PC-9 (cell line): Measurements from ENCODE around the gene FAM114A1. TPM values are rescaled to one million over a fixed set of nuclear protein-coding genes. Genes with fewer than 3 reads are reported as not detected.

Source experiments
- BruUV-seq: library from RNA; stranded (reverse); fragments of 400-500 nt; replicated peaks from 2 replicates; lab custom pipeline; 2021; lab: Mats Ljungman, UMichigan
- CTCF ChIA-PET: fragments of 300-600 bp; sonication (Branson Sonifier 250); formaldehyde crosslinking; loops from one replicate; lab custom pipeline; 2022; ENCODE audit warnings: antibody characterized with exemption; lab: Charles Lee
- POLR2A ChIA-PET: fragments of 300-600 bp; sonication (Branson Sonifier 250); formaldehyde crosslinking; loops from one replicate; lab custom pipeline; 2022; ENCODE audit warnings: antibody characterized with exemption; ENCODE audit not compliant: unreplicated experiment; lab: Charles Lee
- DNase-seq, 2 experiments: peaks; one replicate each; pipeline versions ENCODE4 v3.0.0 to v3.0.0-alpha.2; 2015 to 2022; ENCODE audit warnings: mixed read lengths in 1 of 2
- H2AFZ ChIP-seq: fragments of 200-600 bp; sonication (generic); 2 replicates; pipeline ENCODE4 v1.8.1; 2017; ENCODE audit warnings: antibody characterized with exemption
- H3F3A ChIP-seq: fragments of 200-600 bp; sonication (generic); 2 replicates; pipeline ENCODE4 v1.8.1; 2017; ENCODE audit warnings: antibody characterized with exemption, mild to moderate bottlenecking, low read depth; ENCODE audit not compliant: insufficient read depth
- H3K27ac ChIP-seq: fragments of 200-600 bp; sonication (generic); 2 replicates; pipeline ENCODE4 v1.6.1; 2016; ENCODE audit warnings: mixed run types
- H3K27me3 ChIP-seq: fragments of 200-600 bp; sonication (generic); 2 replicates; pipeline ENCODE4 v1.6.1; 2016; ENCODE audit warnings: low read depth, mixed run types; ENCODE audit not compliant: insufficient read depth
- H3K36me3 ChIP-seq: fragments of 200-600 bp; sonication (generic); 2 replicates; pipeline ENCODE4 v1.6.1; 2016; ENCODE audit warnings: low read depth, mixed run types
- H3K4me1 ChIP-seq: fragments of 200-600 bp; sonication (generic); replicated peaks from 2 replicates; pipeline ENCODE4 v1.6.1; 2016; ENCODE audit warnings: mixed run types; ENCODE audit not compliant: insufficient read depth
- H3K4me2 ChIP-seq: fragments of 200-600 bp; sonication (generic); 2 replicates; pipeline ENCODE4 v1.6.1; 2017; ENCODE audit warnings: mixed run types
- H3K4me3 ChIP-seq: fragments of 200-600 bp; sonication (generic); 2 replicates; pipeline ENCODE4 v1.6.1; 2016; ENCODE audit warnings: mixed run types
- H3K79me2 ChIP-seq: fragments of 200-600 bp; sonication (generic); 2 replicates; pipeline ENCODE4 v1.6.1; 2017; ENCODE audit warnings: low read depth, mixed run types
- H3K9me2 ChIP-seq: fragments of 200-600 bp; sonication (generic); 2 replicates; pipeline ENCODE4 v1.8.1; 2017; ENCODE audit warnings: mild to moderate bottlenecking; ENCODE audit not compliant: insufficient read depth
- H3K9me3 ChIP-seq: fragments of 200-600 bp; sonication (generic); 2 replicates; pipeline ENCODE4 v1.8.1; 2016; ENCODE audit warnings: low read depth; ENCODE audit not compliant: insufficient read depth
- H4K20me1 ChIP-seq: fragments of 200-600 bp; sonication (generic); 2 replicates; pipeline ENCODE4 v1.8.1; 2017; ENCODE audit not compliant: insufficient read depth
- CTCF ChIP-seq: fragments of 200-600 bp; sonication (generic); conservative IDR thresholded peaks from 2 replicates; pipeline ENCODE4 v1.6.1; 2017; ENCODE audit warnings: mixed run types, antibody characterized with exemption, mild to moderate bottlenecking, moderate library complexity
- EZH2 ChIP-seq: fragments of 200-600 bp; sonication (generic); IDR thresholded peaks from 2 replicates; pipeline ENCODE4 v1.8.0; 2017; ENCODE audit warnings: antibody characterized with exemption, low read depth
- intact Hi-C: fragments of 100-400 bp; cut with micrococcal nuclease; formaldehyde crosslinking; loops from one replicate; pipeline ENCODE4 v1.10.0; 2022; ENCODE audit not compliant: unreplicated experiment
- total RNA-seq: library from RNA; stranded (reverse); gene quantifications from 2 replicates; pipeline ENCODE4 v1.2.3, GENCODE V29; 2021

The FAM114A1 gene
- total RNA-seq, 1 experiment from 2014 or later, result 73.7 TPM

DNA sequence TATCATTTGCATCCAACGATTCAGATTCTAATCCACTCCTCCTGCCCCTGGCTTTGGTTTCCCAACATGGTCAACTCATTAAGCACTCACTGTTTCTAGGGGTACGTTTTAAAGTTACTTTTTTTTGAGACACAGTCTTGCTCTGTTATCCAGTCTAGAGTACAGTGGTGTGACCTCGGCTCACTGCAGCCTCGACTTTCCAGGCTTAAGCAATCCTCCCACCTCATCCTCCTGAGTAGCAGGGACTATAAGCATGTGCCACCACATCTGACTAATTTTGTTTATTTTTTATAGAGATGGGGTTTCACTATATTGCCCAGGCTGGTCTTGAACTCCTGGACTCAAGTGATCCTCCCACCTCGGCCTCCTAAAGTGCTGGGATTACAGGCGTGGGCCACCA lies 115.7 kb downstream of the FAM114A1 start:
- ChIA-PET CTCF (no interaction called here), POLR2A (no interaction called here)
- H3K4me3 ChIP-seq, result no peak overlapping the region
- DNase-seq, result no peak
- no peak overlapping the region for H3K27ac ChIP-seq
- no peaks in the 10 kb centered on the region for H3K4me1 ChIP-seq
- intact Hi-C loops, result no loop called here
- H3K9me3 ChIP-seq, result no peaks in the 10 kb centered on the region
- H2AFZ ChIP-seq, result no peak overlapping the region
- H3K9me2 ChIP-seq, result no peaks in the 10 kb centered on the region
- no peaks in the 10 kb centered on the region for H3K79me2 ChIP-seq
- BruUV-seq, result no TSS peak
- peaks cover 10% of the 10 kb centered on the region for H3K36me3 ChIP-seq
- no peaks in the 10 kb centered on the region for H4K20me1 ChIP-seq
- no peak overlapping the region for H3K4me2 ChIP-seq
- TF ChIP-seq EZH2 (no peak), CTCF (no peak)
- H3K27me3 ChIP-seq, result no peaks in the 10 kb centered on the region
- H3F3A ChIP-seq, result no peaks in the 10 kb centered on the region

GRCh38 chr4:38983787-38984598 lies 116.4 kb downstream of the FAM114A1 start:
- H3K27ac ChIP-seq, result no peak overlapping the region
- H3K27me3 ChIP-seq, result no peaks in the 10 kb centered on the region
- peaks cover 16% of the 10 kb centered on the region for H3K36me3 ChIP-seq
- no peaks in the 10 kb centered on the region for H3K79me2 ChIP-seq
- no peaks in the 10 kb centered on the region for H3K9me3 ChIP-seq
- H4K20me1 ChIP-seq, result no peaks in the 10 kb centered on the region
- DNase-seq, result no peak
- no peaks in the 10 kb centered on the region for H3K9me2 ChIP-seq
- intact Hi-C loops, result no loop called here
- no peak overlapping the region for H2AFZ ChIP-seq
- no peak overlapping the region for H3K4me2 ChIP-seq
- H3K4me3 ChIP-seq, result no peak overlapping the region
- no peaks in the 10 kb centered on the region for H3F3A ChIP-seq
- TF ChIP-seq EZH2 (no peak), CTCF (no peak)
- no peaks in the 10 kb centered on the region for H3K4me1 ChIP-seq
- no TSS peak for BruUV-seq
- ChIA-PET POLR2A (interaction anchor here (0.6 kb wide), 1 partner anchor 224 kb away, joined by 3 read pairs; no protein-coding TSS in a partner anchor), CTCF (interaction anchor here (0.6 kb wide), 1 partner anchor 1751 kb away, joined by 4 read pairs; no protein-coding TSS in a partner anchor)

DNA sequence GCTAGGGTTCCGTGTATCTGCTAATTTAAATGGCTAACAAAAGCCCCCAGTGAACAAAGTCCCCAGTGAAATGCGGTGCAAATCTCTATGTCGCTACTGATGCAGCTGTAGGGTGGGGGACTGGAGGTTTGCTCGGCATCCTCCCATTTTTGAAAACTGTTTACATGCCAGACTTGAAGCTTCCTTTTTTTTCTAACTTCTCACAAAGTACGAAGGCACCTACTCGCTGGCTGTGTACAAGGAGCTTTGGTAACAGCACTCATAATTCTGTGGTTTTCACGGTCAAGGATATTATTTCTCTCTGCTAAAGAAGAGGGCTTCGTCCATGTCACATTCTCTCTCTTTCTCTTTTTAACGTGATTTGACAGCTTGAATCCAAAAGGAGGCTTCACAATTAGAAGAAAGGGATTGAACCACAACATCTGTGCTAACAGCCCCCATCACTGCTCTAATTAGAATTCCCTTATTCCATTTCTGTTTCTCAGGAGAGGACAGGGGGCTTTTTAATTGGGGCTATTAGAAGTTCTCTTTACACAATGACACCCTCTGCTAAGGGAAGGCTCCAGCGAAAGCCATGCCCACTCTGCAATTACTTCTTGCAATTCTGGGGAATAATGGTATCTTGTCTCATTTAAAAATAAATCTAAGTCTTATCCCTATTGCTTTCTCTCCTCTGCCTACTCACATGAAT lies 117.9 kb downstream of the FAM114A1 start:
- no peaks in the 10 kb centered on the region for H3K9me3 ChIP-seq
- no peak overlapping the region for H3K4me3 ChIP-seq
- H3F3A ChIP-seq, result no peaks in the 10 kb centered on the region
- intact Hi-C loops, result no loop called here
- TF ChIP-seq EZH2 (no peak), CTCF (no peak)
- ChIA-PET CTCF (no interaction called here), POLR2A (interaction anchor here (0.7 kb wide), 1 partner anchor 11 kb away, joined by 4 read pairs; no protein-coding TSS in a partner anchor)
- no peaks in the 10 kb centered on the region for H3K9me2 ChIP-seq
- DNase-seq, result no peak
- no peaks in the 10 kb centered on the region for H4K20me1 ChIP-seq
- BruUV-seq, result no TSS peak
- no peaks in the 10 kb centered on the region for H3K4me1 ChIP-seq
- H3K36me3 ChIP-seq, result peaks cover 19% of the 10 kb centered on the region
- H3K27ac ChIP-seq, result no peak overlapping the region
- no peaks in the 10 kb centered on the region for H3K27me3 ChIP-seq
- H3K4me2 ChIP-seq, result no peak overlapping the region
- H2AFZ ChIP-seq, result no peak overlapping the region
- no peaks in the 10 kb centered on the region for H3K79me2 ChIP-seq
